Fibroblast of gingiva (primary cell): Measurements from ENCODE around the gene RAPGEF1.
"Not testable (repeated sequence)": the region's sequence is repeated elsewhere in the genome, so short reads cannot be mapped to it uniquely, and the experiment has no call there.

Experiments
- DNase-seq: peaks from one replicate; pipeline ENCODE4 v3.0.0-alpha.2; 2011; ENCODE audit warnings: low read depth

The RAPGEF1 gene

DNA sequence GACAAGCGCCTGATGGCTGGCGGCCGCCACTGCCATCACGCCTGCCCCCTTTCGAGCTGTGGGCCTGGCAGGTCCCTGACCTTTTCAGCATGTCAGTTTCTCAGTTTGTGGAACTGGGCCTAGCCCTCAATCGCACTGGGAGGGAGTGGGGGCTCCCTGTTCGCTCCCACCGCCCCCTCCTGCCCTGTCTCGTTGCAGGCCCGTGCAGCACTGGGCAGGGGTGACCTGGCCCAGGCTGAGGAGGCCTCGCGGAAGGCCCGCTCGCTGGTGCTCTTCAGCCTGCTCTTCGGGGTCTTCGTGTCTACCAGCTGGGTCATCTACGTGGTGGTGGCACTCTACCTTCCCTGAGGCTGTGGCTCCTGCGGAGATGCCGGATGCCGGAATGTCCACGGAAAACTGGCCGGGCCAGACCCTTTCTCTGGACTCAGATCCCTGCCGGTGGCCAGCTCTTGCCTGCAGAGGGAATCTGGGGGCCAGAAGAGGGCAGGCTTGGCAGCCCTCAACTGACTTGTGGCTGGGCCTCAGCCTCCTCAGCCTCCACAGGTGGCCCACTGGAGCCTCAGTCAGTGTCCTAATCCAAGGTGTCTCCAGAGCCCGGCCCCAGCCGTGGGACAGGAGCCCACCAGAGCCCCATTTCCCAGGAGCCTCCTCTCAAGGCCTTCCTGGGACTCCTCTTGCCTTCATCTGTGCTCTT, 181.9 kb downstream of the RAPGEF1 start:
- DNase-seq, result no peak

DNA sequence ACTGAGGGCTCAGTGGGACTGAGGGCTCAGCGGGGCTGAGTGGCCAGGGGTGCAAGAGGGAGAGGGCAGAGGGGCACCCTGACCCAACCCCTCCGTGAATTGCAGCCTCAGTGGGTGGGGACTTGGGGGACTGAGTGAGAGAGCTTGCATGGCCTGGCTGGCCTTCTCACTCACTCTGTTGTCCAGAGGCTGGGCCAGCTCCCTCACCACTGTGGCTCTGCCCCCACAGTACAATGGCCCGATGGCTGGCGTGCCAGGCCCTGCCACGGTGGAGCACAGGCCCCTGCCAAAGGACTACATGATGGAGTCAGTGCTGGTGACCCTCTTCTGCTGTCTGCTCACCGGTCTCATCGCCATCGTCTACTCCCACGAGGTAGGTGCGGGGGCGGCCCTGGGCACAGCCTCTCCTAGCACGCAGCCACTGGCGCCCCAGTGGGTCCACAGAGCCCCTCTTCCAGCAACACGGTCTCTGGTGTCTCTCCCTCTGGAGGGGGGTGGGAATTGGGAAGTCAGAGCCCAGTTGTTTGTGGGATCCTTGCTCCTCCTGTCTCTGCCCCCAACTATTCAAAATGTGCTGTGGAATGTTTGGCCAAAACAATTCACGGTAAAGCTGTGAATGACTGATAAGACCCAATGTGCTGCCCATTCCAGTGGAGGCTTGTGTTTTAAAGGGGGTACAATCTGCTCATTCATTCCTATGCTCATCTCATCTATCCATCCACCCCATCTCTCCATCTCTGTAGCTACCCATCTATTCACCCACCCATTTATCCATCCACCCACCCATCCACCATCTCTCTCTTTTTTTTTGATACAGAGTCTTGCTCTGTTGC, 183.8 kb downstream of the RAPGEF1 start:
- DNase-seq, result no peak

DNA sequence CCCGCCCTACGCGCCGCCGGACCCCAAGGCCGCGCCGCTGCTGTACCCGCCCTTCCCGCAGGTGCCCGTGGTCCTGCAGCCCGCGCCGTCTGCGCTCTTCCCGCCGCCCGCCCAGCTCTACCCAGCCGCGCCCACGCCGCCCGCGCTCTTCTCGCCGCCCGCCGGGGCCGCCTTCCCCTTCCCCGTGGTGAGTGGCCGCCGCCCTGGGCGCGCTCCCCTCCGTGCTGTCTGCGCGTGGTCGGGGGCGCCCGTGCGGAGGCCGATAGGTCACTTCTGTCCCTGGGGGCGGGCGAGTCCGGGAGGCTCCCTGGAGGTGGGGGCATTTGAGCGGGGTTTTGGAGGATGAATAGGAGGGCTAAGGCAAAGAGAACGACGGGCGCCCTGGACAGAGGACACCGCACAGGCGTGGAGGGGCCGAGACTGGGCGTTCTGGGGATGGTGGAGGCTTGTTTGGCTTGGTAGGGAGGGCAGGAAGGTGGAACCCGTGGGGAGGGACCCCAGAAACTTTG, 185.0 kb downstream of the RAPGEF1 start:
- DNase-seq, result no peak

DNA sequence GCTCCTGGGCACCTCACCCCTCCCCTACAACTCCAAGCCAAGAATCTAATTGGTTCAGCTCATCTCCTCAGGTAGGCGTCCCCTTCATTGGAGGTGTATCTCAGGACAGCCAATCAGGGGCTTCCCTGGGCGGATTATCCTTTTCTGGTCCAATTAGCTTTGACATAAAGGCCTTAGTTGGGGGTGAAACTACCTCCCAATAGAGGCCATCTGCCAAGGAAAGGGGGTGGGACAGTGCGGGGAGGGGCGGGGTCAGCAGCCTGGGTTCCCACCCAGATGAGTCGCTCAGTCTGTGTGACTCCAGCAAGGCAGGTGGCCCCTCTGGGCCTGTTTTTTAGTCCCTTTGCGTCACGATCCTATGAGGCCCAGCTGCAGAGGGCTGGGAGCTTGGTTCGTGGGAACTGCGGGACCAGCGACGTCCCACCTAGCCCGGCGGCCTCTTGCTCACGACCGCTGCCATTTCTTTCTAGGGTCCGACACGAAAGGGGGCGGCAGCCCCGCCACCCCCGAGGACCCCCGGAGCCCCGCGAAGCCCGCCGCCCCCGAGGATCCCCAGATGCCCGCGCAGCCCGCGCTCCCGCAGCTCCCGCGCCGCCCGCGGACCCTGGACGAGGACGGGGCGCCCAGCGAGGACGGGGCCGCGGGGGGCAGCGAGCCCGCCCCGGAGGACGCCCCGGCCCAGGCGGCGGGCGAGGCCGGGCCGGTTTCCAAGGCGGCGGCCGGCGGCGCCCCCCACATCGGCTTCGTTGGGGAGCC, 185.6 kb downstream of the RAPGEF1 start:
- no peak for DNase-seq

DNA sequence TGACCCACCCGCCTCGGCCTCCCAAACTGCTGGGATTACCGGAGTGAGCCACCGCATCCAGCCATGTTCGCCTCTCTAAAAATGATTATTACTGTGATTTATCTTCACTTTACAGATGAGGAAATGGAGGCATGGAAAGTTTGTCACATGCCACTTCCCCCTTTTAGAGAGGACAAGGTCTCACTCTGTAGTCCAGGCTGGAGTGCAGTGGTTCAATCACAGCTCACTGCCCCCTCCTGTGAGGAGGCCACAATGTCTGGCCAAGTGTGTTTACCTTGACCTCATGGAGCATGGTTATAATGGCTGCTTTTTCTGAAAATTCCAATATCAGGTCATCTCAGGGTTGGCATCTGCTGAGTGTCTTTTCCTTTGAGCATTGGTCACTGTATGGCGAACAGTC, 187.8 kb downstream of the RAPGEF1 start:
- no peak for DNase-seq

DNA sequence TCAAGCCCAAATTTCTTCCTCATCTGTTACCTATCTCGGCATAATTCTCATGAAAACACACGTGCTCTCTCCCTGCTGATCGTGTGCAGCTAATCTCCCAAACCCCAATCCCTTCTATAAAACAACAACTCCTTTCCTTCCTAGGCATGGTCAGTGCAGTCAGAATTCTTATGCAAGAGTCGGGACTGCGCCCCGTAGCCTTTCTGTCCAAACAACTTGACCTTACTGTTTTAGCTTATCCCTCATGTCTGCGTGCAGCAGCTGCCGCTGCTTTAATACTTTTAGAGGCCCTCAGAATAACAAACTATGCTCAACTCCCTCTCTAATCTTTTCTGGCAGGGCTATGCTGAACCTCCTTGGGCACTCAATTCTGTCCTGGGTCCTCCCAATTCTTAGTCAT, 189.4 kb downstream of the RAPGEF1 start:
- DNase-seq, result not testable (repeated sequence)

DNA sequence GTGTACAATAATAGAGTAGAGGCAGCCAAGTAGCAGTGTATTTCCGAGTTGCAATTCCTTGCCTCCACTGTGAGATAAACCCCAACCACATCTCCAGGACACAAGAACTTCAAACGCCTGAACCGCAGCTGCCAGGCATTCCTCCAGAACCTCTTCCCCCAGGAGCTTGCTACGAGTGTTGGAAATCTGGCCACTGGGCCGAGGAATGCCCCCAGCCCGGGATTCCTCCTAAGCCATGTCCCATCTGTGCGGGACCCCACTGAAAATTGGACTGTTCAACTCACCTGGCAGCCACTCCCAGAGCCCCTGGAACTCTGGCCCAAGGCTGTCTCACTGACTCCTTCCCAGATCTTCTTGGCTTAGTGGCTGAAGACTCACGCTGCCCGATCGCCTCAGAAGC, 190.7 kb downstream of the RAPGEF1 start:
- DNase-seq, result not testable (repeated sequence)

DNA sequence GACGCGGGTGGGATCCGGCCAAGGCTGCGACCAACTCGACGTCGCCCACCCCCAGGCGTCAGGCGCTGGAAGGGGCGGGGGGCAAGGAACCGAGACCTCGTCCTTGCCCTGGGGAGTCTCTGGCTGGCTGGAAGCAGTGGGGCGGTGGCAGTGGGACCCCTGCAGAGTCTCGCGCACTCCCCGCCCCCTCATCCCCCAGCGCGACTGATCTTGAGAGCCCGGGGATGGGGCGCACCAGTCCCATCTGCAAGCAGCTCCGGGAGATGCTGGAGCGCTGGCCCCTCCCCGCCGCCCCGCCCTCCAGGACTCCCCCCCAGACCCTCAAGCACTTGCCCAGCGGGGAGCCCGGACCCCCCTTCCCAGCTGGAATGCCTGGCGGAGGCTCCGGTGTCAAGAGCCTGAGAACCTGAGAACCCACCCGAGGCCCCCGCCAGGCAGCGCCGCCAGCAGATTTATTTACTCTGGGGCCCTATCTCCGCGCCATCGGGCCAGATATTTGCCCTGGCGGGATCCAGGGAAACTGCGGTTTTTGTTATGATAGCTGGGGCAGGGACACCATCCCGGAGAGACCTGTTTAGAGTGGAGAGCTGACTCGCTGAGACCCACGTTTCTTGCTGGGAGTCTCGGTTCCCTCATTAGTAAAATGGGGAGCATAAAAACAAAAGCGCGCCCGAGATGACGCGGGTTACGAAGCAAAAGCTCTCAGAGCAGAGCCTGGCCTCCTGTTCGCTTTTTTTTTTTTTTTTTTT, 193.4 kb downstream of the RAPGEF1 start:
- no peak for DNase-seq

DNA sequence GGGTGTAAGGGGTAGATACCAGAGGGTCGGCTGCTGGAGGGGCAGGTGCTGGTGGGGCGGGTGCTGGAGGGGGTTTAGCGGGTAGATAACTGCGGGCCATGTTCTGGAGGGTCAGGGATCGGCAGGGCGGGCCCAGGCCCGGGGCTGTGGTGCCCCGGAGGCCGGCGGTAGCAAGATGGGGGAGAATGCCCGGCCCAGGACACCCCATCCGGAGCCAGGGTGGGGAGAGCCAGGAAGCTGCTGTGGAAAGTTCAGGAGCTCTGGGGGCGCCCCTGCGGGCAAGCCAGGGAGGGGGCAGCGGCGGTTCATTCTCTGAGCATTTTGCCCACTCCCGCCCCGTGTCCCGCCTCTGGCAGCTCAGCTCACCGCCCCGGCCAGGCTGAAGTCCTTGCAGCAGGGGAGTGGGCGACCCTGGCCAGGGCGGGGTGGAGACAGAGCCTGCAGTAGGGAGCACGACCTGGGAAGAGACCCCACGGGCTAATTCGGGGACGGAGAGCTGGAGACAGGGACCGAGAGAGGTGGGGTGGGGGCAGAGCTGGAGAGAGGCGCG, 194.0 kb downstream of the RAPGEF1 start:
- no peak for DNase-seq

DNA sequence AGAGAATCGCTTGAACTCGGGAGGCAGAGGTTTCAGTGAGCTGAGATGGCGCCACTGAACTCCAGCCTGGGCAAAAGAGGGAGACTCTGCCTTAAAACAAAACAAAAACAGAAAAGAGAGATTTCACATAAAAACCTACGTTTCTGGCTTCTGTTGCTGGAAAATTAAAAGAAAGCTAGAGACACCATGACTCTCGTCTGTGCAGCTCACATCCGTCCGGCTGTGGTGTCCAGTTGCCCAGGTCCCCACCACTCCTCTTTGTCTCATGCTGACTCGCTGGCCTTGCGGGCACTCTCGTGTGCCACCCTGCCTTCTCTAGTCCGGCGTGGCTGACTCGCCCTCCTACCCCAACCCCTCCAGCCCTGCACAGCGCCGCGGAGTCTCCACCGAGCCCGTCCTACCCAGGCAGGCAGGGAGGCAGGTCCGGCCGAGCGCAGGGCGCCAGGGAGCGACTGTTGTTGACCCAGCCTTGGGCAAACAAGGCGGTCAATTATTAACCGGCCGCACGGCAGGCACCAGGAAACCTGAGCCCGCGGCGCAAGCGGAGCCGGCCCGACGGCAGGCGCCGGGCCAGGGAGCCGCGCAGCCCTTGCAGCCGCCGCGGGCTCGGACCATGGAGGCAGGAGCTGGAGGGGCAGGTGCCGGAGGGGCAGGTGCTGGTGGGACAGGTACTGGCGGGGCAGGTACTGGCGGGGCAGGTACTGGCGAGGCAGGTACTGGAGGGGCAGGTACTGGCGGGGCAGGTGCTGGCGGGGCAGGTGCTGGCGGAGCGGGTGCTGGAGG, 194.7 kb downstream of the RAPGEF1 start, which contains the start of gene PRRT1B:
Gene PRRT1B (plus strand): TSS at position 521 of the 783 bp plus-strand sequence. CDS start 93 bp downstream, at position 614.
- DNase-seq, result no peak

DNA sequence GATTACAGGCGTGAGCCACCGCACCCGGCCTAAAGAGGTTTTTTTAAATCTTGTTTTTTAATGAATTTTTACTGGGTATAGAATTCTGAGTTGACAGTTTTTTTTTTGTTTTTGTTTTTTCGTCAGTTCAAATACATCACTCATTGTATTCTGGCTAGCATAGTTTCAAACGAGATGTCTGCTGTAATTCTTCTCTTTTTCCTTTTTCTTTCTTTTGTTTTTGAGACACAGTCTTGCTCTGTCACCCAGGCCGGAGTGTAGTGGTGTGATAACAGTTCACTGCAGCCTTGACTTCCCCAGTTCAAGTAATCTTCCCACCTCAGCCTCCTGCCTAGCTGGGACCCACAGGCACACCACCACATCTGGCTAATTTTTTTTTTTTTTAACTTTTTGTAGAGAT, 196.7 kb downstream of the RAPGEF1 start:
- DNase-seq, result no peak

DNA sequence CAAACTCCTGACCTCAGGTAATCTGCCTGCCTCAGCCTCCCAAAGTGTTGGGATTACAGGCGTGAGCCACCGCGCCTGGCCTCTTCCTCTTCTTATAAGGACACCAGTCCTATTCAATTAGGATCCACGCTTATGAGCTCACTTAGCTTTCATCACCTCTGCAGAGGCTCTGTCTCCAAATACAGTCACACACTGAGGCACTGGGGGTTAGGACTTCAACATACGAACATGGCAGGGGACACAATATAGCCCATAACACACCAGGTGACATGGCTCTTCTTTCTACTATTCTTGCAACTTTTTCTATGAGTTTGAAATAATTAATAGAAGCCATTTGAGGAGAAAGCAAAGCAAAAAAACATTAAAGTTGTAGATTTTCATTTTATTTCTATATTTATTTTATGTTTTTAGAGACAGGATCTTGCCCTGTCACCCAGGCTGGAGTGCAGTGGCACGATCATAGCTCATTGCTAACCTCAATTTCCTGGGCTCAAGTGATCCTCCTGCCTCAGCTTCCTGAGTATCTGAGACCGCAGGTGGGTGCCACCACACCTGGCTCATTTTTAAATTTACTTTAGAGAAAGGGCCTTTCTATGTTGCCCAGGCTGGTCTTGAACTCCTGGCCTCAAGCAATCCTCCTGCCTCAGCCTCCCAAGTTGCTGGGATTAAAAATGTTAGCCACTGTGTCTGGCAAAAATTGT, 200.5 kb downstream of the RAPGEF1 start:
- DNase-seq, result no peak

DNA sequence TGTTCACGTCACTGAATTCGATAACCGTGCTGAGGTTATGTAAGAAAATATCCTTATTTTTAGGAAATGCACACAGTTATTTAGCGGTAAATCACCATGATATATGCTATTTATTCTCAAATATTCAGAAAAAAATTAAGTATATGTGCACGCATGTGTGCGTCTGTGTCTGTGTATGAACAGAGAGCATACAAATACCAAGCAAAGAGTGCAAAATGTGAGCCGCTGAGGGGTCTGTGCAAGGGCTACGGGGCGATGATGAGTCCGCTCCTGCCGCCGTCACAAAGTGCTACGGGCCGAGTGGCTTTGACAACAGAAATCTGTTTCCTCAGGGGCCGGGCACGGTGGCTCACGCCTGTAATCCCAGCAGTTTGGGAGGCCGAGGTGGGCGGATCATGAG, 201.9 kb downstream of the RAPGEF1 start:
- DNase-seq, result no peak

DNA sequence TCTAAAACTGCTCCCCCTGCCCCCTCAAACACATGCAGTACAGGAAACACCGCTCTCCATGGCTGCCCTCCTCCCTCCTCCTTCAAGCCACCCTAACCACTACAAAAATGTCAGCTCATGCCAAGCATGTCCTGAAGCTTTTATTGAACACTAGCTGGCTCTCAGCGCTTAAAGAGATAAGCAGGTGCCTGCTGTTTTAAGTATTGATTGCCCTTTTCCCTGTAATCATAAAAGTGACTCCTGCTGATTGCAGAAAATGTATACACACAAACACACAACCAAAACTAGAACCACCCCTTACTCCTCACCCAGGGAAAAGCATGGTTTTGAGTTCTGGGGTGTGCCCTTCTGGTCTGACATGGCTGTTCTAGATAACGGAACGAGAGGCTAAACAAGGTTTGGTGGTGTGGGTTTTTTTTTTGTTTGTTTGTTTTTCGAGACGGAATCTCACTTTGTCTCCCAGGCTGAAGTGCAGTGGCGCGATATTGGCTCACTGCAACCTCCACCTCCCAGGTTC, 205.1 kb downstream of the RAPGEF1 start:
- no peak for DNase-seq

DNA sequence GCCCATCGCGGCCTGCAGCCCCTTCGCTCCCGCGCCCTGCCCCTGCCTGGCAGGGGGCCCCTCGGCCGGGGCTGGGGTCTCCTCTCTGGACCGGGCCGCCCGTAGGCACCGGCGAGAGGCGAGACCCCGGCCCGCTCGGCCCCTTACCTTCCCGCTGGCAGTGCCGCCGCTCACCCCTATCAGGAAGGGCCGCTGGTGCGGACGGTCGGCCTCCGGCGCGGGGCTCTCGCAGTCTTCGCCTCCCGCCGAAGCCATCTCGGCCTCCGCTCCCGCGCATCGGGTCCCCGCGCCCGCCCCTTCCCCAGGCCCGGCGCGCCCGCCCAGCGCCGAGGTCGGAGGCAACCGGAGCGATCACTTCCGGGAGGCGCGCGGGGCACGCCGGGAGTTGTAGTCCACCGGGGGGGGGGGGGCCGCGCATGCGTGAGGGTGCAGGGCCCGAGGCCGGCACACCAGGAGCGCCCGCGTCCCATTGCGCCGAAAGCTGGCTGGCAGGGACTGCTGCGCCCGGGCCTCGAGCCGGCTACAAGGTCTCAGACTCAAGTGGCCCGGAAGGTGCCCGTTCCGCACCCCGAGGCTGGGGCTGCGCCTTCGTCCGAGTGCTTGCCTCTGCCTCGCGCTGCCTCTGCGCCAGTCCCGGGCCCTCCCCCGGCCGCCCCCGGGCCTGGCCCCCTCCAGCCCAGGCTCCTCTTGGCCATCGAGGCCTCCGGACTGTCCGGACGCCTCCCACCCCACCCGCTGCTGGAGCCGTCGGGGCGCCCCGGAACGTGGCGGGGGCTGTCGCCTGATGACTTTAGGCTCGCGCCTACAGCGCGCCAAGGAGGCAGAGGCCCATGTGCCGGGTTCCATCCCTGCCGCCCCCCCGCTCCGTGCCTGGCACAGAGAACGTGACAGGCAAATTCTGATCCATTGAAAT, 208.7 kb downstream of the RAPGEF1 start, which contains the start of gene UCK1:
Gene UCK1 (minus strand): TSS at position 344 of the 913 bp plus-strand sequence. CDS start 89 bp downstream, at position 255.
- DNase-seq, result peak; percentile 80

DNA sequence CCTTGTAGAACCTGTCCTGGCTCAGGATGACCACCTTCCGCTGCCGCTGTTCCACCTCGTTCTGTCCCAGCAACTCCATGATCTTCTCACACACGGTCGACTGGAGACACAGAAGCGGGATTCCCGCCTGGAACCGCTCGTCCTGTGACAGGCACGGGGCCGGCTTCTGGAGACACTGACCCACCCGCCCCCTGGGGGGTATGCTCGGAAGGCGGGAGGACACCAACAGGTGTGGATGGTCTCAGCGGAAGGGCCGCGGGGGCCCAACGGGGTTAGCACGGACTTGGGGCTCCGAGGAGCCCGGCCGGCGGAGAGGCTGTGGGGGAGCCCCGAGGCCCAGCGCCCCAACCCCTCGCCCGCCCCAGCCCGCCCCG, 209.3 kb downstream of the RAPGEF1 start:
- DNase-seq, result peak; percentile 13

DNA sequence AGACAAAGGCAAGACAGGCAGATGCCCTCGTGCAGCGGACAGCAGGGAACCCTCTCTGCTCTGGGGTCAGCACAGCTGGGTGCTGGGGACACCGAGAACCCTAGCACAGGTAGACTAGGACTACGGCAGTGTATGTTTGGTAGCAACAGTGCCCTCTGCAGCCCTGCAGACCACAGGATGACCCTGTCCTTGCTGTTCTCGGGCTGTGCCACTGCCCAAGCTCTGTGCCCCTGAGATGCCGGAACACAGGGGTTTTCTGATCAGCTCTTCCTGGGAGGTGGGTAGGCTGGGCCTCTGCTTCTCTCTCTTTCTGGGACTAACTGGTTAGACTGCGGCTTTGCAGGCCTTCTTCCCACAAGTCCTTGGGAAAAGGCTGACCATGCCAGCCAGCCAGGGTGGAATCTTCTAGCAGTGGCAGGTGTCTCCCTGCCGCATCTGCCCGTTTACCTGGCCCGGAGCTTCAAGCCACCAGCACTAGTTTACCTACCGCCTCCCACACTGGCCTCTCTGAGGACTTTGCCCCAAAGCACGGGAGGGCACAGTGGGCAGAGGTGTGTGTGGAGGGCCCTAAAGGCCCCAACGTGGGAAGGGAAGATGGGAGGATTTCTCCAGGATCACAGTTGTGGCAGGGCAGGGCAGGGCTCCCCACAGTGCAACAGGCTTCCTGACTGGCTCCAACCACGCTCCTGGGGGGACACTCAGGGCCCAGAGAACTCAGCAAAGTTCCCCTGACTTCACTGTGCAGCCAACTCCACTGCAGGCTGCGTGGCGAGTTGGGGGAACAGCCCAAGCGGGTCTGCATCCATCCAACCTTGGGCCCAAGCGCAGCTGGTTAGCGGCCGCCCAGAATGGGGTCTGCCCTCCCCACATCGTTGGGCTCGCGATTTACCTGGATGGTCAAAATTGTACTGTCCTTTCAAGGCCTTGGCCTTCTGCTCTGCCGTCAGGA, 210.0 kb downstream of the RAPGEF1 start:
- no peak for DNase-seq
